ENCODE results near the gene MBOAT1.

Gene MBOAT1

DNA sequence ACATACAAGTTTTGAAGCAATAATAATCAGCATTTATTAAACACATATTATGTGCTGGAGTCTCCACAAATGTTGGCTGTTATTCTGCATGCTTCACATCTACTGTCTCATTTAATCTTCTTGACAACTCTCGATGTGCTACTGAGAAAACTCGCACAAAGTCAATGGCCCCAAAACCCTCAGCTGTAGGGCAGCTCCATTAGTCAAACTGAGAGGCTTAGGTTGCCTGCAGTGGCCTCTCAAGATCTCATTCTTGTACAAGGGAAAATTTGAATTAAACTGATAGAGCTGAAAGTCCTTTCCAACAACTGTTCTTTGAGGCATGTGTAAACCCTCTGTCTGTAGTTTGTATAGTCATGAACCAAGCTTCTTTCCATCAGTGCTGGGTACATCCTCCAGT is 49.8 kb downstream of the MBOAT1 start:
- no peak overlapping the region for H3K27ac ChIP-seq
- no peak for TF ChIP-seq ZFX (IDR thresholded peaks at IDR 0.05; ENCODE audit: borderline replicate concordance)
- TF ChIP-seq, protein P1, sequence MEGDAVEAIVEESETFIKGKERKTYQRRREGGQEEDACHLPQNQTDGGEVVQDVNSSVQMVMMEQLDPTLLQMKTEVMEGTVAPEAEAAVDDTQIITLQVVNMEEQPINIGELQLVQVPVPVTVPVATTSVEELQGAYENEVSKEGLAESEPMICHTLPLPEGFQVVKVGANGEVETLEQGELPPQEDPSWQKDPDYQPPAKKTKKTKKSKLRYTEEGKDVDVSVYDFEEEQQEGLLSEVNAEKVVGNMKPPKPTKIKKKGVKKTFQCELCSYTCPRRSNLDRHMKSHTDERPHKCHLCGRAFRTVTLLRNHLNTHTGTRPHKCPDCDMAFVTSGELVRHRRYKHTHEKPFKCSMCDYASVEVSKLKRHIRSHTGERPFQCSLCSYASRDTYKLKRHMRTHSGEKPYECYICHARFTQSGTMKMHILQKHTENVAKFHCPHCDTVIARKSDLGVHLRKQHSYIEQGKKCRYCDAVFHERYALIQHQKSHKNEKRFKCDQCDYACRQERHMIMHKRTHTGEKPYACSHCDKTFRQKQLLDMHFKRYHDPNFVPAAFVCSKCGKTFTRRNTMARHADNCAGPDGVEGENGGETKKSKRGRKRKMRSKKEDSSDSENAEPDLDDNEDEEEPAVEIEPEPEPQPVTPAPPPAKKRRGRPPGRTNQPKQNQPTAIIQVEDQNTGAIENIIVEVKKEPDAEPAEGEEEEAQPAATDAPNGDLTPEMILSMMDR (IDR thresholded peaks at IDR 0.05): no peak

DNA sequence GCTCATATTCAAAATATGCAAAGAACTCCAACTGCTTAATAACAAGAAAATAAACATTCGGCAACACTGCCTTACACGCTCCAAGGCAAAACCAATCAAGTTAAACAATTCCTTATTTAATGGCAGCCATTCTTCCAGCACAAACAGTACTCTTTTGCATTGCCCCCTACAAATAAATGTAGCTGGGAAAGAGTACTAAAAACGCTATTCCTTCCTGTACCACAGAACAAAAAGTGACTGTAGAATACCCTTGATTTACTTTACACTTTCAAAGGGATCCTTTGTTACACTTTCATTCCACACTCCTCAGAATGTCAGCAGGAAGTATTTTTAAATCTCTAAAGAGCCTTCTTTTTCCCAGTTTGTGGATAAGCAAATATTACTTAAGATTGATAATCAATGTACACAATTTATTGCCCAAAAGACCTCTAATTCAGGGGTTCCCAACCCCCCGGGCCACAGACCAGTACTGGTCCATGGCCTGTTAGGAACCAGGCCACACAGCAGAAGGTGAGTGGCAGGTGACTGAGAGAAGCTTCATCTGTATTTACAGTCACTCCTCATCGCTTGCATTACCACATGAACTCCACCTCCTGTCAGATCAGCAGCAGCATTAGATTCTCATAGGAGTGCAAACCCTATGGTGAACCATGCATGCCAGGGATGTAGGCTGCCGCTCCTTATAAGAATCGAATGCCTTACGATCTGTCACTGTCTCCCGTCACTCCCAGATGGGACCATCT is 51.6 kb downstream of the MBOAT1 start:
- TF ChIP-seq ZFX (IDR thresholded peaks at IDR 0.05; ENCODE audit: borderline replicate concordance): no peak
- TF ChIP-seq, protein P1 (IDR thresholded peaks at IDR 0.05): no peak
- H3K27ac ChIP-seq: no peak overlapping the region

DNA sequence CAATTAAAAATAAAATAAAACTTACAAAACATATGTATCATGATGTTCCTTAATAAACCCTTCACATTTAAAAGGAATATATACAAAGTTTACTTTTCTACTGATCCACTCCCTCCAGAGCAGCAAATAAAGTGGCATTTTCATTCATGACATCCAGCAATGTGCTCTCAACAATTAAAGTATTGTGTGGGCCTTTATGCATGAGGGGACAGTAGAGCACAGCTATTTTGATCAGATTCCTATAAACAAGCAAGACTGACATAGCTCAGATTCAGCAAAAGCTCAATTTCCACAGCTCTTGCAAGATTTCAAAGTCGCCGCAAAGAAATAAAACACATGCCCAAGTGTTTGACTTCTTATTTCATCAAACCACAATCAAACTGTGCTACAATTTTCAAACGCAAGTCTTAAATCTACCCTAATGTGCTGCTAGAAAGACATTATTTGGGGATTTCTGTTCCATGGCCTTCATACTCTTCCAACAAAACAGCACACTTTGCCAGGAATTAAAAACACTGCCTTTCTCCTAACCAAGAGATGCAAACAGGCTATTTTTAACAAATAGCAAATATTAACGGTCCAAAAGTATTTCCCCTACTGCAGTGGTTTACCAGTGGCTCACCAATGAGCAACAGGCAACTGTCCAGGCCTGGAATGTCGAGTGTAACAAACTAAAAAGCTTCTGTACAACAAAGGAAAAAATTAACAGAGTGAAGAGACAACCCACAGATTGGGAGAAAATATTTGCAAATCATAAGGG is 52.3 kb downstream of the MBOAT1 start:
- no peak overlapping the region for H3K27ac ChIP-seq
- TF ChIP-seq ZFX (IDR thresholded peaks at IDR 0.05; ENCODE audit: borderline replicate concordance): no peak
- TF ChIP-seq, protein P1 (IDR thresholded peaks at IDR 0.05): no peak

DNA sequence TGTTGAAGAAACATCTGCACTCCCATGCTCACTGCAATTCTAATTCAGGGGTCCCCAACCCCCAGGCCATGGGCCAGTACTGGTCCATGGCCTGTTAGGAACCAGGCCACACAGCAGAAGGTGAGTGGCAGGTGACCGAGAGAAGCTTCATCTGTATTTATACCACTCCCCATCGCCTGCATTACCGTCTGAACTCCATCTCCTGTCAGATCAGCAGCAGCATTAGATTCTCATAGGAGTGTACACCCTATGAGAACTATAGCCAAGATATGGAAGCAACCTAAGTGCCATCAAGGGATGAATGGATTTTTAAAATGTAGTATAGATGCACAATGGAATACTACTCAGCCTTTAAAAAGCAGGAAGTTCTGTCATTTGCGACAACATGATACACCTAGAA is 53.2 kb downstream of the MBOAT1 start:
- TF ChIP-seq, protein P1 (IDR thresholded peaks at IDR 0.05): no peak
- no peak for TF ChIP-seq ZFX (IDR thresholded peaks at IDR 0.05; ENCODE audit: borderline replicate concordance)
- no peak overlapping the region for H3K27ac ChIP-seq

DNA sequence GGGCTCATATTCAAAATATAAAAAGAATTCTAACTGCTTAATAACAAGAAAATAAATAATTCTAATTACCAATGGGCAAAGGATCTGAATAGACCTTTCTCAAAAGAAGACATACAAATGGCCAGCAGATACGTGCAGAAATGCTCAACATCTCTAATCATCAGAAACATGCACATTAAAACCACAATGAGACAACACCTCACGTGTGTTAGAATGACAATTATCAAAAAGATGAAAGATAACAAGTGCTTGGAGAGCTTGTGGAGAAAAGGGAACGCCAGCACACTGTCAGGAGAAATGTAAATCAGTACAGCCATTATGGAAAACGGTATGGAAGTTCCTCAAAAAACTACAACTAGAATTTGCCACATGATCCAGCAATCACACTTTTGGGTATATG is 53.6 kb downstream of the MBOAT1 start:
- TF ChIP-seq, protein P1 (IDR thresholded peaks at IDR 0.05): no peak
- no peak for TF ChIP-seq ZFX (IDR thresholded peaks at IDR 0.05; ENCODE audit: borderline replicate concordance)
- H3K27ac ChIP-seq: no peak overlapping the region

DNA sequence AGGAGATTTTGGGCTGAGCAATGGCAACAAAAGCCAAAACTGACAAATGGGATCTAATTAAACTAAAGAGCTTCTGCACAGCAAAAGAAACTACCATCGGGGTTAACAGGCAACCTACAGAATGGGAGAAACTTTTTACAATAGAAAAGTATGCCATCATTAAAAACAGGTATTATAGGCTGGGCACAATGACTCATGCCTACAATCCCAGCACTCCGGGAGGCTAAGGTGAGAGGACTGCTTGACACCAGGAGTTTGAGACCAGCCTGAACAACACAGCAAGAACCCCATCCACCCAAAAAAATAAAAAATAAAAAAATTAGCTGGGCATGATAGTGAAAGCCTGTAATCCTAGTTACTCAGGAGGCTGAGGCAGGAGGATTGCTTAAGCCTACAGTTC is 55.4 kb downstream of the MBOAT1 start:
- H3K27ac ChIP-seq: no peak overlapping the region
- TF ChIP-seq ZFX (IDR thresholded peaks at IDR 0.05; ENCODE audit: borderline replicate concordance): no peak
- TF ChIP-seq, protein P1 (IDR thresholded peaks at IDR 0.05): no peak

DNA sequence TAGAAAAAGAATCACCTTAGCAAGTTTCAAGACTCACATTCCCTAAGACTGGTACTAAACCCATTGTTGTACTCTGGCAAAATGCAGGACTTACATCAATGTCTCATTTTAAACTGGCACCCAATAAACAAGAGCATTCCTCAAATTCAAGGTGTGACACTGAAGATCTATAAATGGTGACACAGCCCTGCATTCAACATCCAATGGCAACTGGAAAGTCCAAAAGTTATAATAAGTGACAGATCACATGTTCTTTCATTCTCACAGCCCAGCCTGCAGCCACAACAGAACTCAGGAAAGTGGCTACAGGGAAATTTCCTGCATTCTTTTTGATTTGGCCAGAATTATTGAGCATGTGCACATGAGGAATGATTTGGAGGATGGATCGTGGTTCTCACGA is 57.5 kb downstream of the MBOAT1 start:
- TF ChIP-seq, protein P1 (IDR thresholded peaks at IDR 0.05): no peak
- no peak overlapping the region for H3K27ac ChIP-seq

Data from 22Rv1 (cell line).